Astrocyte of the spinal cord (primary cell): ENCODE data around the gene CASKIN1.

ENCODE experiments used
- DNase-seq: peaks from one replicate; pipeline ENCODE4 v3.0.0; 2011; ENCODE audit warnings: low read depth, low spot score
- H3K4me3 ChIP-seq: 2 replicates; pipeline ENCODE4 v1.5.1; 2011; ENCODE audit warnings: low read depth, mild to moderate bottlenecking, low read length, moderate library complexity
- CTCF ChIP-seq: IDR thresholded peaks from 2 replicates; pipeline ENCODE4 v1.5.1; 2012; ENCODE audit warnings: low read depth, mild to moderate bottlenecking, low read length, inconsistent platforms
- in situ Hi-C: cut with HindIII; loops from 2 replicates; pipeline ENCODE4 v1.10.0; 2017; ENCODE audit warnings: low sequenced_read_pairs

The CASKIN1 gene

DNA sequence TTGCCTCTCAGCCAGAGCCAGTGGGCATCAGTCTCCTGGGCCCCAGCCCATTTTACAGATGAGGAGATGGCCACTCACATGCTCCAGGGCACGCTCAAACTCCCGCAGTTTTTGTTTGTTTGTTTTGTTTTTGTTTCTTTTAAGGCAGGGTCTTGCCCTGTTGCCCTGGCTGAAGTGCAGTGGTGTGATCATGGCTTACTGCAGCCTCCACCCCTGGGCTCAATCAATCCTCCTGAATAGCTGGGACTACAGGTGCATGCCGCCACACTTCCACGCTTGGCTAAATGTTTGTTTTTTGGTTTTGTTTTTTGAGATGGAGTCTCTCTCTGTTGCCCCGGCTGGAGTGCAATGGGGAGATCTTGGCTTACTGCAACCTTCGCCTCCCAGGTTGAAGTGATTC is 30.5 kb upstream of the CASKIN1 start:
- in situ Hi-C loops: no loop called here
- no peak for DNase-seq
- no peak overlapping the region for H3K4me3 ChIP-seq
- no peak for TF ChIP-seq CTCF

DNA sequence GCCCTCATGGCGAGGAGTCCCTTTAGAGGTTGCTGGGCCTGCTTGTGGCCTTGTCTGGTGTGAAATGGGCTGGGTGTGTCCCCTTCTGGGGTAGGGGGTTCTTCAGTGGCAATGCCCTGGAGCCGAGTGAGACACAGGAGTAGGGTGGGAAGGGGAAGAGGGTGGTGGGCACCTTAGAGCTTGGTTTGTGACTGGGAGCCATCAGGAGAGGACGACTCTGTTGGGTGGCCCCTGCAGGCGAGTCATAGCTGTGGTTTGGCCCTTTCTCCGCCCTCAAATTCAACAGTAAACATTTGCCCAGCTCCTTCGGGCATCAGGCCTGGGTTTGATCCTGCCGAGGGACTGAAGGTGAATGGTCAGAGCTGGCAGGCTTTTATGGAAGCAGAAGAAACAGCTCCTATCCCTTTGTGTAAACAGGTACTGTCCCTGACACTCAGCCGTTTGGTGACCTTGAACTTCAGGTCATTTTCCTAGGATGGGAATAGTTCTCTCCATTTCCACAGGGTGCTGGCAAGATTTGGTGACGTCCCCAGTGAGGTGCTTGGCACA is 29.9 kb upstream of the CASKIN1 start:
- no peak for DNase-seq
- in situ Hi-C loops: no loop called here
- TF ChIP-seq CTCF: no peak
- H3K4me3 ChIP-seq: no peak overlapping the region

DNA sequence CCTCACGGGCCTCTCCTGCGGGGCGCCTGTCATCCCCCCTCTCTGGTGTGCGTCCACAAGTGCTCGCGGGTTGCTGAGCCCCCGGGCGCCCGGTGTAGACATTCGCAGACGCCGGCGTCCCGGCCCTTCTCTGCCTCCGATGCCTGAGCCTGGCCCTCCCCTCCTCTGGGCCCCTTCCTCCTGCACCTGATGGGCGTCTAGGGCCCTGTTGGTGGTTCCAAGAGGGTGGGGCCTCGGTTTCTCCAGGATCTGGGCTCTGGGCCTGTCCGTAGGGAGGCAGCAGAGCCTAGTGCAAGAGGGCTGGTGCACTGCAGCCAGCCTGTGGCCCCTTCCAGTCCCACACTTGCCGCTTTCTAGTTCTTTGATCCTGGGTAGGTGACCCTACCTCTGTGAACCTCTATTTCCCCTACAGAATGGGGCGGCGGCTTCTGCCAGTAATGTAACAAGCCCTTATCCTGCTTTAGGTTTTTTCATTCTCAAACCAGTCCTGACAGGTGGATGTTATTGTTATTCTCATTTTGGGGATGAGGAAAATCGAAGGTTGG is 27.6 kb upstream of the CASKIN1 start:
- TF ChIP-seq CTCF: peak; percentile 42
- in situ Hi-C loops: no loop called here
- peak overlapping the region; percentile 90 for H3K4me3 ChIP-seq
- DNase-seq: peak; percentile 45

- peak within 1 kb of the TSS; percentile 90 for H3K4me3 ChIP-seq
- in situ Hi-C loops: no loop called here
- no peak for TF ChIP-seq CTCF
- peak; percentile 100 for DNase-seq
Measured at GRCh38 chr16:2223221-2223941, 27.0 kb upstream of the CASKIN1 start, which contains the start of gene E4F1. TSS of gene E4F1 (plus strand) at chr16:2223591. CDS start at chr16:2223614, 23 bp downstream.

- no peak overlapping the region for H3K4me3 ChIP-seq
- in situ Hi-C loops: no loop called here
- no peak for TF ChIP-seq CTCF
- no peak for DNase-seq
Measured at GRCh38 chr16:2216330-2216729, 19.9 kb upstream of the CASKIN1 start.

DNA sequence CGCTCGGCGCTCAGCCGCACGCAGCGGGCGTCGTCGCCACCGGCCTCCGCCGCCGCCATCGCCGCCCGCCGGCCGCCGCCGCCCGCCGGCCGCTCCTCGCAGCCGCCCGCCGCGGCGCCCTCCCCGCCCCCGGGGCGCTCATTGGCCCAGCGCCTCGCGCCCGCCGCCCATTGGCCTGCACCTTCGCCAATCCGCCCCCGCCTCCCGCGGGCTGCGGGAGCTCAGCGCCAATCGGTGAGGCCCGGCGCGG is 18.2 kb upstream of the CASKIN1 start, which contains the start of gene PGP:
TSS of gene PGP (minus strand) at position 122 of the 250 bp plus-strand sequence. CDS start at position 59, 63 bp downstream.
- no peak for TF ChIP-seq CTCF
- H3K4me3 ChIP-seq: peak within 1 kb of the TSS; percentile 71
- no peak for DNase-seq
- in situ Hi-C loops: no loop called here
